ENCODE measurements around the gene SYT14.

DNA sequence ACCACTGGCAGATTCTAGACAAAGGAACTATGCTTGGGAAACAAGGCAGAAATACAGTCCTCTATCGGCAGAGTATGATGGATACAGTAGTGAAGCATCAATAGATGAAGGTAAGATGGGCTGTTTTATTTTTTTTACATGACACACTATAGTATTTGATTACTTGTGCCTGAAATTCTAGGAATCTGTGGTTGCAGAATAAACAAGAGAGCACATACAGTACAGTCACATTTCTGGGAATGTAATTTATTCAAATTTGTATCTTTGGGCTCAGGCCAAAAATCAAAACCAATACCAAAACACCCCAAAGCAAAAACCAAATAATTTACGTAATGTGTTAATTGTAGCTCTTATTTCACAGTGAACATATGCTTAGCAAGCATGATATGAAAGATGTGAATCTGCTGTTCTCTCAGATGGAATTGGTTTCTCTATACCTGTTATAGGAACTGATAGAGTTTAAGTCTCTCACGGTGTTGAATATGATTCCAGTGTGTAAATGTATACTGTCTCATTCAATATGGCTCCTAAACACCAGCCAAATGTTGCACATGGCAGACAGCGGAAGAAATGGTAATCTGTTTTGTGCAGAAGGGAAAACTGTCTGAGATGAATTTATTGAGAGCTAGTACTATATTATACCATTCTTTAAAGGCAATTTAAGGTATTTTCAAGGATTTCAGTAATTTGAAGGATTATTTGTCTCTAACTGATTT, 83.3 kb downstream of the SYT14 start:
- TF ChIP-seq, protein P1, sequence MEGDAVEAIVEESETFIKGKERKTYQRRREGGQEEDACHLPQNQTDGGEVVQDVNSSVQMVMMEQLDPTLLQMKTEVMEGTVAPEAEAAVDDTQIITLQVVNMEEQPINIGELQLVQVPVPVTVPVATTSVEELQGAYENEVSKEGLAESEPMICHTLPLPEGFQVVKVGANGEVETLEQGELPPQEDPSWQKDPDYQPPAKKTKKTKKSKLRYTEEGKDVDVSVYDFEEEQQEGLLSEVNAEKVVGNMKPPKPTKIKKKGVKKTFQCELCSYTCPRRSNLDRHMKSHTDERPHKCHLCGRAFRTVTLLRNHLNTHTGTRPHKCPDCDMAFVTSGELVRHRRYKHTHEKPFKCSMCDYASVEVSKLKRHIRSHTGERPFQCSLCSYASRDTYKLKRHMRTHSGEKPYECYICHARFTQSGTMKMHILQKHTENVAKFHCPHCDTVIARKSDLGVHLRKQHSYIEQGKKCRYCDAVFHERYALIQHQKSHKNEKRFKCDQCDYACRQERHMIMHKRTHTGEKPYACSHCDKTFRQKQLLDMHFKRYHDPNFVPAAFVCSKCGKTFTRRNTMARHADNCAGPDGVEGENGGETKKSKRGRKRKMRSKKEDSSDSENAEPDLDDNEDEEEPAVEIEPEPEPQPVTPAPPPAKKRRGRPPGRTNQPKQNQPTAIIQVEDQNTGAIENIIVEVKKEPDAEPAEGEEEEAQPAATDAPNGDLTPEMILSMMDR (conservative IDR thresholded peaks at IDR 0.05; ENCODE audit: low read length), result no peak
- TF ChIP-seq EZH2phosphoT487 (IDR thresholded peaks at IDR 0.05; ENCODE audit: borderline replicate concordance), result no peak
